Measurements from ENCODE around the gene MYCL.

DNA sequence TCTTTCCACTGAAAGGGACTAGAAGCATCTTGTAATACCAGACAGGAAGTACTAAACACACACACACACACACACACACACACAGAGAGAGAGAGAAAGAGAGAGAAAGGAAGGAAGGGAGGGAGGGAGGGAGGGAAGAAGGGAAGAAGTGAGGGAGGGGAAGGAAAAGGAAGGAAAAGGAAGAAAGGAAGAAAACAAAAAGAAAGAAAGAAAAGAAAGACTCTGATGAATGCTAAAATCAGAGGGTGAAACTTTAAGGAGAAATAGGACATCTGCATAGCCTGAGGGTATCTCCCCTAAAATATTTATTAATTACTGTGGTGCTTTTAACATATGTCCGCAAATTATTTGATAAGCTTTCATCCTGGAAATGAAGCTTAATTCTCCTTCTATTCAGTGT, 29.0 kb downstream of the MYCL start:
- TF ChIP-seq POLR2AphosphoS5 (IDR thresholded peaks at IDR 0.05; ENCODE audit: low read depth, low read length) (no peak), TAF1 (IDR thresholded peaks at IDR 0.05; ENCODE audit: borderline replicate concordance, insufficient read depth, low read length) (no peak)
- TF ChIP-seq, protein P1, sequence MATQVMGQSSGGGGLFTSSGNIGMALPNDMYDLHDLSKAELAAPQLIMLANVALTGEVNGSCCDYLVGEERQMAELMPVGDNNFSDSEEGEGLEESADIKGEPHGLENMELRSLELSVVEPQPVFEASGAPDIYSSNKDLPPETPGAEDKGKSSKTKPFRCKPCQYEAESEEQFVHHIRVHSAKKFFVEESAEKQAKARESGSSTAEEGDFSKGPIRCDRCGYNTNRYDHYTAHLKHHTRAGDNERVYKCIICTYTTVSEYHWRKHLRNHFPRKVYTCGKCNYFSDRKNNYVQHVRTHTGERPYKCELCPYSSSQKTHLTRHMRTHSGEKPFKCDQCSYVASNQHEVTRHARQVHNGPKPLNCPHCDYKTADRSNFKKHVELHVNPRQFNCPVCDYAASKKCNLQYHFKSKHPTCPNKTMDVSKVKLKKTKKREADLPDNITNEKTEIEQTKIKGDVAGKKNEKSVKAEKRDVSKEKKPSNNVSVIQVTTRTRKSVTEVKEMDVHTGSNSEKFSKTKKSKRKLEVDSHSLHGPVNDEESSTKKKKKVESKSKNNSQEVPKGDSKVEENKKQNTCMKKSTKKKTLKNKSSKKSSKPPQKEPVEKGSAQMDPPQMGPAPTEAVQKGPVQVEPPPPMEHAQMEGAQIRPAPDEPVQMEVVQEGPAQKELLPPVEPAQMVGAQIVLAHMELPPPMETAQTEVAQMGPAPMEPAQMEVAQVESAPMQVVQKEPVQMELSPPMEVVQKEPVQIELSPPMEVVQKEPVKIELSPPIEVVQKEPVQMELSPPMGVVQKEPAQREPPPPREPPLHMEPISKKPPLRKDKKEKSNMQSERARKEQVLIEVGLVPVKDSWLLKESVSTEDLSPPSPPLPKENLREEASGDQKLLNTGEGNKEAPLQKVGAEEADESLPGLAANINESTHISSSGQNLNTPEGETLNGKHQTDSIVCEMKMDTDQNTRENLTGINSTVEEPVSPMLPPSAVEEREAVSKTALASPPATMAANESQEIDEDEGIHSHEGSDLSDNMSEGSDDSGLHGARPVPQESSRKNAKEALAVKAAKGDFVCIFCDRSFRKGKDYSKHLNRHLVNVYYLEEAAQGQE (IDR thresholded peaks at IDR 0.05; ENCODE audit: insufficient read depth in 1 of 2, low read depth in 2 of 2, low read length in 2 of 2): no peak
